GM23338 (cell line): ENCODE measurements around the gene SLC6A1. TPM values are rescaled to one million over a fixed set of nuclear protein-coding genes. Genes with fewer than 3 reads are reported as not detected.

Source experiments
- ATAC-seq: fragments of 200-7000 bp; cut with Tn5 transposase; 3 replicates; pipeline ENCODE4 v1.9.1; 2020
- DNase-seq: peaks from one replicate; pipeline ENCODE4 v3.0.0-alpha.2; 2015; ENCODE audit warnings: low spot score
- H2AFZ ChIP-seq: fragments of 200-600 bp; sonication (generic); 2 replicates; pipeline ENCODE4 v1.8.0; 2016; ENCODE audit warnings: antibody characterized with exemption, mild to moderate bottlenecking, moderate library complexity
- H3F3A ChIP-seq: fragments of 200-600 bp; sonication (generic); replicated peaks from 2 replicates; pipeline ENCODE4 v1.8.0; 2017; ENCODE audit warnings: antibody characterized with exemption, mixed run types, low read depth
- H3K27ac ChIP-seq: fragments of 200-600 bp; sonication (generic); 2 replicates; pipeline ENCODE4 v1.6.1; 2016; ENCODE audit warnings: low read depth
- H3K27me3 ChIP-seq: fragments of 200-600 bp; sonication (generic); 2 replicates; pipeline ENCODE4 v1.8.0; 2016; ENCODE audit warnings: mild to moderate bottlenecking, mixed run types, moderate library complexity; ENCODE audit not compliant: insufficient read depth
- H3K36me3 ChIP-seq: fragments of 200-600 bp; sonication (generic); 2 replicates; pipeline ENCODE4 v1.8.0; 2016; ENCODE audit warnings: mild to moderate bottlenecking; ENCODE audit not compliant: insufficient read depth
- H3K4me1 ChIP-seq: fragments of 200-600 bp; sonication (generic); 2 replicates; pipeline ENCODE4 v1.8.0; 2016; ENCODE audit warnings: mild to moderate bottlenecking, moderate library complexity; ENCODE audit not compliant: insufficient read depth
- H3K4me2 ChIP-seq: fragments of 200-600 bp; sonication (generic); 2 replicates; pipeline ENCODE4 v1.7.1; 2017; ENCODE audit warnings: mixed run types
- H3K4me3 ChIP-seq: fragments of 200-600 bp; sonication (generic); 2 replicates; pipeline ENCODE4 v1.6.1; 2016; ENCODE audit warnings: mixed run types
- H3K79me2 ChIP-seq: fragments of 200-600 bp; sonication (generic); replicated peaks from 2 replicates; pipeline ENCODE4 v1.8.0; 2017; ENCODE audit warnings: mild to moderate bottlenecking; ENCODE audit not compliant: insufficient read depth
- H3K9me2 ChIP-seq: fragments of 200-600 bp; sonication (generic); 2 replicates; pipeline ENCODE4 v1.8.0; 2017; ENCODE audit not compliant: insufficient read depth
- H4K20me1 ChIP-seq: fragments of 200-600 bp; sonication (generic); replicated peaks from 2 replicates; pipeline ENCODE4 v1.8.0; 2017; ENCODE audit warnings: mild to moderate bottlenecking; ENCODE audit not compliant: insufficient read depth
- H3K27ac Mint-ChIP-seq: 2 replicates; pipeline ENCODE4 v1.8.0; 2020; ENCODE audit warnings: inconsistent platforms, mild to moderate bottlenecking, moderate library complexity, mixed read lengths
- H3K27me3 Mint-ChIP-seq: 3 replicates; pipeline ENCODE4 v1.8.0; 2022; ENCODE audit warnings: low read depth, mild to moderate bottlenecking, moderate library complexity, mixed read lengths, inconsistent platforms; ENCODE audit not compliant: insufficient read depth, poor library complexity
- H3K36me3 Mint-ChIP-seq: 3 replicates; pipeline ENCODE4 v1.8.0; 2021; ENCODE audit warnings: low read depth, mild to moderate bottlenecking, inconsistent platforms, moderate library complexity, mixed read lengths
- H3K4me1 Mint-ChIP-seq: 3 replicates; pipeline ENCODE4 v1.8.0; 2020; ENCODE audit warnings: mild to moderate bottlenecking, inconsistent platforms, mixed read lengths
- H3K4me3 Mint-ChIP-seq: 3 replicates; pipeline ENCODE4 v1.8.0; 2021; ENCODE audit warnings: moderate library complexity, mild to moderate bottlenecking, inconsistent platforms, mixed read lengths
- H3K9me3 Mint-ChIP-seq: 3 replicates; pipeline ENCODE4 v1.8.0; 2020; ENCODE audit warnings: moderate library complexity, mild to moderate bottlenecking, inconsistent platforms, mixed read lengths
- CREB1 ChIP-seq: fragments of 250-450 bp; sonication (Bioruptor Pico); IDR thresholded peaks from 2 replicates; pipeline ENCODE4 v1.5.0; 2020; ENCODE audit warnings: low read depth, mild to moderate bottlenecking, moderate library complexity
- EZH2 ChIP-seq: fragments of 200-600 bp; sonication (generic); IDR thresholded peaks from one replicate; pipeline ENCODE4 v1.8.0; 2017; ENCODE audit warnings: antibody characterized with exemption, mild to moderate bottlenecking, low read depth; ENCODE audit not compliant: unreplicated experiment
- EZH2phosphoT487 ChIP-seq: fragments of 200-600 bp; sonication (generic); IDR thresholded peaks from one replicate; pipeline ENCODE4 v1.8.1; 2018; ENCODE audit warnings: antibody characterized with exemption; ENCODE audit not compliant: unreplicated experiment
- JUNB ChIP-seq: IDR thresholded peaks from one replicate; pipeline ENCODE4 v1.6.1; 2016; ENCODE audit warnings: antibody characterized with exemption; ENCODE audit not compliant: unreplicated experiment
- NANOG ChIP-seq: IDR thresholded peaks from 2 replicates; pipeline ENCODE4 v1.6.1; 2016; ENCODE audit warnings: antibody characterized with exemption, borderline replicate concordance
- POLR2AphosphoS5 ChIP-seq: IDR thresholded peaks from 2 replicates; pipeline ENCODE4 v1.6.1; 2016; ENCODE audit warnings: antibody characterized with exemption, low read depth
- STAT1 ChIP-seq: IDR thresholded peaks from one replicate; pipeline ENCODE4 v1.6.1; 2016; ENCODE audit warnings: antibody characterized with exemption; ENCODE audit not compliant: unreplicated experiment
- ZNF114 ChIP-seq: fragments of 250-450 bp; sonication (Bioruptor Pico); IDR thresholded peaks from 2 replicates; pipeline ENCODE4 v1.5.0; 2020; ENCODE audit warnings: mild to moderate bottlenecking, moderate library complexity
- ZNF331 ChIP-seq: fragments of 250-450 bp; sonication (Bioruptor Pico); IDR thresholded peaks from 2 replicates; pipeline ENCODE4 v1.5.0; 2020; ENCODE audit warnings: low read depth, mild to moderate bottlenecking, moderate library complexity
- polyA plus RNA-seq: library from polyadenylated mRNA; unstranded; fragments of >200 nt; fragmentation: Nextera tagmentation; extraction: Ambion mirVana; gene quantifications from 2 replicates; pipeline ENCODE4 v1.2.1, GENCODE V29; 2016
- total RNA-seq: library from RNA; depleted of rRNA; stranded (reverse); fragments of >200 nt; shearing (Covaris generic); gene quantifications from 2 replicates; pipeline ENCODE4 v1.2.3, GENCODE V29; 2014
- TF ChIP-seq, protein P1 (sequence below): fragments of 250-450 bp; sonication (Bioruptor Pico); IDR thresholded peaks from 2 replicates; pipeline ENCODE4 v1.5.0; 2020; ENCODE audit warnings: mild to moderate bottlenecking, moderate library complexity
- TF ChIP-seq, protein P2 (sequence below): IDR thresholded peaks from one replicate; pipeline ENCODE4 v1.6.1; 2018; ENCODE audit warnings: antibody characterized with exemption; ENCODE audit not compliant: unreplicated experiment
- TF ChIP-seq, protein P3 (sequence below), 2 experiments: fragments of 200-600 bp in 1 of 2; sonication (generic) in 1 of 2; conservative IDR thresholded peaks; 2 replicates each; pipeline versions ENCODE4 v1.5.1 to v1.6.1; 2016 to 2017; ENCODE audit warnings: antibody characterized with exemption in 2 of 2, low read depth in 2 of 2, mild to moderate bottlenecking in 2 of 2, moderate library complexity in 1 of 2
- TF ChIP-seq, protein P4 (sequence below): IDR thresholded peaks from 2 replicates; pipeline ENCODE4 v1.6.1; 2016; ENCODE audit warnings: antibody characterized with exemption

SLC6A1 gene
- total and polyA plus RNA-seq, 2 experiments from 2014 or later = 0.16 to 0.28 TPM

DNA sequence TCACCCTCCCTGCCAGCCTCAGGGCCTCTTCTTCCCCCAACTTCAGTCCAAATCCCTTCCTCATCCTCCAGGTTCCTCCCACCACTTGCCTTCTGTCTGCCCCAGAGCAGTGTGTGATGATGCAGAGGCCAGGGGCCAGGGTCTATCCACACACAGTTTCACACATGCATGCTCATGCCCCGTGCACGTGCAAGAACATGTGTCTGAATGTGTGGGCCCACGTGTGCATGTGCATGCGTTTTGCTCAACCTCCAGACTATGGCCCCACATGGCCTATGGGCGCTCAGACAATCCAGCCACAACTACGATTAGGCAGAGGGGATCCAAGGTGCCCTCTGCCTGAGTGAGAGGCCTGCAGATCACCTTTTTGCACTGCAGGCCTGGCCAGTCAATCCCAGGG, 32.3 kb upstream of the SLC6A1 start:
- H2AFZ ChIP-seq = no peak overlapping the region
- H3K9me2 ChIP-seq = no peaks in the 10 kb centered on the region
- Mint-ChIP-seq H3K9me3 (no peaks in the 10 kb centered on the region), H3K27ac (no peak overlapping the region), H3K27me3 (peaks cover 9% of the 10 kb centered on the region), H3K4me3 (no peak overlapping the region), H3K4me1 (no peaks in the 10 kb centered on the region), H3K36me3 (no peaks in the 10 kb centered on the region)
- DNase-seq (no peak), ATAC-seq (no peak)
- H3K4me3 ChIP-seq = no peak overlapping the region
- no peaks in the 10 kb centered on the region for H3F3A ChIP-seq
- H3K4me2 ChIP-seq = no peak overlapping the region
- H3K36me3 ChIP-seq = no peaks in the 10 kb centered on the region
- no peak overlapping the region for H3K27ac ChIP-seq
- H3K4me1 ChIP-seq = no peaks in the 10 kb centered on the region
- H4K20me1 ChIP-seq = no peaks in the 10 kb centered on the region
- no peaks in the 10 kb centered on the region for H3K79me2 ChIP-seq
- no peak for TF ChIP-seq NANOG
- TF ChIP-seq, protein P1, sequence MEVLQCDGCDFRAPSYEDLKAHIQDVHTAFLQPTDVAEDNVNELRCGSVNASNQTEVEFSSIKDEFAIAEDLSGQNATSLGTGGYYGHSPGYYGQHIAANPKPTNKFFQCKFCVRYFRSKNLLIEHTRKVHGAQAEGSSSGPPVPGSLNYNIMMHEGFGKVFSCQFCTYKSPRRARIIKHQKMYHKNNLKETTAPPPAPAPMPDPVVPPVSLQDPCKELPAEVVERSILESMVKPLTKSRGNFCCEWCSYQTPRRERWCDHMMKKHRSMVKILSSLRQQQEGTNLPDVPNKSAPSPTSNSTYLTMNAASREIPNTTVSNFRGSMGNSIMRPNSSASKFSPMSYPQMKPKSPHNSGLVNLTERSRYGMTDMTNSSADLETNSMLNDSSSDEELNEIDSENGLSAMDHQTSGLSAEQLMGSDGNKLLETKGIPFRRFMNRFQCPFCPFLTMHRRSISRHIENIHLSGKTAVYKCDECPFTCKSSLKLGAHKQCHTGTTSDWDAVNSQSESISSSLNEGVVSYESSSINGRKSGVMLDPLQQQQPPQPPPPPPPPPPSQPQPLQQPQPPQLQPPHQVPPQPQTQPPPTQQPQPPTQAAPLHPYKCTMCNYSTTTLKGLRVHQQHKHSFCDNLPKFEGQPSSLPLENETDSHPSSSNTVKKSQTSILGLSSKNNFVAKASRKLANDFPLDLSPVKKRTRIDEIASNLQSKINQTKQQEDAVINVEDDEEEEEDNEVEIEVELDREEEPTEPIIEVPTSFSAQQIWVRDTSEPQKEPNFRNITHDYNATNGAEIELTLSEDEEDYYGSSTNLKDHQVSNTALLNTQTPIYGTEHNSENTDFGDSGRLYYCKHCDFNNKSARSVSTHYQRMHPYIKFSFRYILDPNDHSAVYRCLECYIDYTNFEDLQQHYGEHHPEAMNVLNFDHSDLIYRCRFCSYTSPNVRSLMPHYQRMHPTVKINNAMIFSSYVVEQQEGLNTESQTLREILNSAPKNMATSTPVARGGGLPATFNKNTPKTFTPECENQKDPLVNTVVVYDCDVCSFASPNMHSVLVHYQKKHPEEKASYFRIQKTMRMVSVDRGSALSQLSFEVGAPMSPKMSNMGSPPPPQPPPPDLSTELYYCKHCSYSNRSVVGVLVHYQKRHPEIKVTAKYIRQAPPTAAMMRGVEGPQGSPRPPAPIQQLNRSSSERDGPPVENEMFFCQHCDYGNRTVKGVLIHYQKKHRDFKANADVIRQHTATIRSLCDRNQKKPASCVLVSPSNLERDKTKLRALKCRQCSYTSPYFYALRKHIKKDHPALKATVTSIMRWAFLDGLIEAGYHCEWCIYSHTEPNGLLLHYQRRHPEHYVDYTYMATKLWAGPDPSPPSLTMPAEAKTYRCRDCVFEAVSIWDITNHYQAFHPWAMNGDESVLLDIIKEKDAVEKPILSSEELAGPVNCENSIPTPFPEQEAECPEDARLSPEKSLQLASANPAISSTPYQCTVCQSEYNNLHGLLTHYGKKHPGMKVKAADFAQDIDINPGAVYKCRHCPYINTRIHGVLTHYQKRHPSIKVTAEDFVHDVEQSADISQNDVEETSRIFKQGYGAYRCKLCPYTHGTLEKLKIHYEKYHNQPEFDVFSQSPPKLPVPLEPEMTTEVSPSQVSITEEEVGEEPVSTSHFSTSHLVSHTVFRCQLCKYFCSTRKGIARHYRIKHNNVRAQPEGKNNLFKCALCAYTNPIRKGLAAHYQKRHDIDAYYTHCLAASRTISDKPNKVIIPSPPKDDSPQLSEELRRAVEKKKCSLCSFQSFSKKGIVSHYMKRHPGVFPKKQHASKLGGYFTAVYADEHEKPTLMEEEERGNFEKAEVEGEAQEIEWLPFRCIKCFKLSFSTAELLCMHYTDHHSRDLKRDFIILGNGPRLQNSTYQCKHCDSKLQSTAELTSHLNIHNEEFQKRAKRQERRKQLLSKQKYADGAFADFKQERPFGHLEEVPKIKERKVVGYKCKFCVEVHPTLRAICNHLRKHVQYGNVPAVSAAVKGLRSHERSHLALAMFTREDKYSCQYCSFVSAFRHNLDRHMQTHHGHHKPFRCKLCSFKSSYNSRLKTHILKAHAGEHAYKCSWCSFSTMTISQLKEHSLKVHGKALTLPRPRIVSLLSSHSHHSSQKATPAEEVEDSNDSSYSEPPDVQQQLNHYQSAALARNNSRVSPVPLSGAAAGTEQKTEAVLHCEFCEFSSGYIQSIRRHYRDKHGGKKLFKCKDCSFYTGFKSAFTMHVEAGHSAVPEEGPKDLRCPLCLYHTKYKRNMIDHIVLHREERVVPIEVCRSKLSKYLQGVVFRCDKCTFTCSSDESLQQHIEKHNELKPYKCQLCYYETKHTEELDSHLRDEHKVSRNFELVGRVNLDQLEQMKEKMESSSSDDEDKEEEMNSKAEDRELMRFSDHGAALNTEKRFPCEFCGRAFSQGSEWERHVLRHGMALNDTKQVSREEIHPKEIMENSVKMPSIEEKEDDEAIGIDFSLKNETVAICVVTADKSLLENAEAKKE (CRISPR knock-in tag) = no peak
- no peak for TF ChIP-seq POLR2AphosphoS5
- TF ChIP-seq CREB1 (CRISPR knock-in tag) = no peak
- TF ChIP-seq STAT1 = no peak
- TF ChIP-seq ZNF331 = no peak
- TF ChIP-seq EZH2phosphoT487 = no peak
- TF ChIP-seq, protein P2, sequence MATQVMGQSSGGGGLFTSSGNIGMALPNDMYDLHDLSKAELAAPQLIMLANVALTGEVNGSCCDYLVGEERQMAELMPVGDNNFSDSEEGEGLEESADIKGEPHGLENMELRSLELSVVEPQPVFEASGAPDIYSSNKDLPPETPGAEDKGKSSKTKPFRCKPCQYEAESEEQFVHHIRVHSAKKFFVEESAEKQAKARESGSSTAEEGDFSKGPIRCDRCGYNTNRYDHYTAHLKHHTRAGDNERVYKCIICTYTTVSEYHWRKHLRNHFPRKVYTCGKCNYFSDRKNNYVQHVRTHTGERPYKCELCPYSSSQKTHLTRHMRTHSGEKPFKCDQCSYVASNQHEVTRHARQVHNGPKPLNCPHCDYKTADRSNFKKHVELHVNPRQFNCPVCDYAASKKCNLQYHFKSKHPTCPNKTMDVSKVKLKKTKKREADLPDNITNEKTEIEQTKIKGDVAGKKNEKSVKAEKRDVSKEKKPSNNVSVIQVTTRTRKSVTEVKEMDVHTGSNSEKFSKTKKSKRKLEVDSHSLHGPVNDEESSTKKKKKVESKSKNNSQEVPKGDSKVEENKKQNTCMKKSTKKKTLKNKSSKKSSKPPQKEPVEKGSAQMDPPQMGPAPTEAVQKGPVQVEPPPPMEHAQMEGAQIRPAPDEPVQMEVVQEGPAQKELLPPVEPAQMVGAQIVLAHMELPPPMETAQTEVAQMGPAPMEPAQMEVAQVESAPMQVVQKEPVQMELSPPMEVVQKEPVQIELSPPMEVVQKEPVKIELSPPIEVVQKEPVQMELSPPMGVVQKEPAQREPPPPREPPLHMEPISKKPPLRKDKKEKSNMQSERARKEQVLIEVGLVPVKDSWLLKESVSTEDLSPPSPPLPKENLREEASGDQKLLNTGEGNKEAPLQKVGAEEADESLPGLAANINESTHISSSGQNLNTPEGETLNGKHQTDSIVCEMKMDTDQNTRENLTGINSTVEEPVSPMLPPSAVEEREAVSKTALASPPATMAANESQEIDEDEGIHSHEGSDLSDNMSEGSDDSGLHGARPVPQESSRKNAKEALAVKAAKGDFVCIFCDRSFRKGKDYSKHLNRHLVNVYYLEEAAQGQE = no peak
- no peak for TF ChIP-seq ZNF114 (CRISPR knock-in tag)
- TF ChIP-seq EZH2 = no peak
- no peak for TF ChIP-seq JUNB
- TF ChIP-seq, protein P3, sequence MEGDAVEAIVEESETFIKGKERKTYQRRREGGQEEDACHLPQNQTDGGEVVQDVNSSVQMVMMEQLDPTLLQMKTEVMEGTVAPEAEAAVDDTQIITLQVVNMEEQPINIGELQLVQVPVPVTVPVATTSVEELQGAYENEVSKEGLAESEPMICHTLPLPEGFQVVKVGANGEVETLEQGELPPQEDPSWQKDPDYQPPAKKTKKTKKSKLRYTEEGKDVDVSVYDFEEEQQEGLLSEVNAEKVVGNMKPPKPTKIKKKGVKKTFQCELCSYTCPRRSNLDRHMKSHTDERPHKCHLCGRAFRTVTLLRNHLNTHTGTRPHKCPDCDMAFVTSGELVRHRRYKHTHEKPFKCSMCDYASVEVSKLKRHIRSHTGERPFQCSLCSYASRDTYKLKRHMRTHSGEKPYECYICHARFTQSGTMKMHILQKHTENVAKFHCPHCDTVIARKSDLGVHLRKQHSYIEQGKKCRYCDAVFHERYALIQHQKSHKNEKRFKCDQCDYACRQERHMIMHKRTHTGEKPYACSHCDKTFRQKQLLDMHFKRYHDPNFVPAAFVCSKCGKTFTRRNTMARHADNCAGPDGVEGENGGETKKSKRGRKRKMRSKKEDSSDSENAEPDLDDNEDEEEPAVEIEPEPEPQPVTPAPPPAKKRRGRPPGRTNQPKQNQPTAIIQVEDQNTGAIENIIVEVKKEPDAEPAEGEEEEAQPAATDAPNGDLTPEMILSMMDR (conservative IDR thresholded peaks at IDR 0.05; ENCODE audit: low read depth in 2 of 2) = no peak
- TF ChIP-seq, protein P4, sequence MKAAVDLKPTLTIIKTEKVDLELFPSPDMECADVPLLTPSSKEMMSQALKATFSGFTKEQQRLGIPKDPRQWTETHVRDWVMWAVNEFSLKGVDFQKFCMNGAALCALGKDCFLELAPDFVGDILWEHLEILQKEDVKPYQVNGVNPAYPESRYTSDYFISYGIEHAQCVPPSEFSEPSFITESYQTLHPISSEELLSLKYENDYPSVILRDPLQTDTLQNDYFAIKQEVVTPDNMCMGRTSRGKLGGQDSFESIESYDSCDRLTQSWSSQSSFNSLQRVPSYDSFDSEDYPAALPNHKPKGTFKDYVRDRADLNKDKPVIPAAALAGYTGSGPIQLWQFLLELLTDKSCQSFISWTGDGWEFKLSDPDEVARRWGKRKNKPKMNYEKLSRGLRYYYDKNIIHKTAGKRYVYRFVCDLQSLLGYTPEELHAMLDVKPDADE = no peak
- H3K27me3 ChIP-seq = no peaks in the 10 kb centered on the region
